Measurements from ENCODE around the gene TMIE.

GRCh38 chr3:46736006-46736872 is 35.0 kb downstream of the TMIE start:
- TF ChIP-seq CTCF (IDR thresholded peaks at IDR 0.05): no peak
- no peak for TF ChIP-seq EP300 (IDR thresholded peaks at IDR 0.05)
- TF ChIP-seq POLR2A (IDR thresholded peaks at IDR 0.05): no peak
- TF ChIP-seq POLR2AphosphoS5 (IDR thresholded peaks at IDR 0.05): no peak
